Stimulated activated CD4-positive, alpha-beta T cell treated with anti-CD3 and anti-CD28 coated beads, Interleukin-1b, Interleukin-23, amount 100 ng/mL, for 1 hour (primary cell): ENCODE data around the gene C4orf54.

Source experiments
- DNase-seq, 2 donors: peaks; one replicate each; pipeline ENCODE4 v3.0.0-alpha.2; 2020; ENCODE audit warnings: low read depth in 2 of 2

C4orf54 gene

DNA sequence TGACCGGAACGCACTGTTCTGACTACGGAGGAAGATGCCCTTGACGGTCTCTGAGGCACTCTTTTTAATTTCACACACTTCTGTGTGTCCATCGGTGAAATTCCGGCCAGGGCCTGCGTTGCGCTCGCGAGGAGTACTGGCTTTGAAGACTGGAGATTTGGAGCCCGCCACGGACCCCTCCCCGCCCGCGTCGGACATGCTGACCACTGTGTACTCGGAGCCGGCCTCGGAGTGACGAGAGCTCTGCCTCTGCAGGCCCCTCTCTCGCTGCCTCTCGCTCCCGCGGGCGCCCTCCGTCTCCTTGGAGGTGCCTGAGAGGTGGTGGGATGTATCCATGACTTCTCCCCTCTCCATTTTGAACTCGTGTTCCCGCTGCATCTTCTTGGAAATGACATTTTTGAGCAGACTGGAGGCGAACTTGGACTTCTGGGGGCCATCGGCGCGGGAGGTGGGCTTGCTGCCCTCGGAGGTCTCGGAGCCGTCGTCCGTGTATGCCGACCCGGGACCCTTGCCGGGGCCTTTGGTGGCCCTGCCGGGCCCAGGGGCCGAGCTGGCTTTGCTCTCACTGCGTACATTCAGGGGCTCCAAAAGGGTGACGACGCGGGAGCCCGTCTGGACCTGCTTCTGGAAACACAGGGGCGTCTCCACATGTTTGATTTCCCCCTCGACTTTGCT lies 5.7 kb downstream of the C4orf54 start:
- no peak for DNase-seq

DNA sequence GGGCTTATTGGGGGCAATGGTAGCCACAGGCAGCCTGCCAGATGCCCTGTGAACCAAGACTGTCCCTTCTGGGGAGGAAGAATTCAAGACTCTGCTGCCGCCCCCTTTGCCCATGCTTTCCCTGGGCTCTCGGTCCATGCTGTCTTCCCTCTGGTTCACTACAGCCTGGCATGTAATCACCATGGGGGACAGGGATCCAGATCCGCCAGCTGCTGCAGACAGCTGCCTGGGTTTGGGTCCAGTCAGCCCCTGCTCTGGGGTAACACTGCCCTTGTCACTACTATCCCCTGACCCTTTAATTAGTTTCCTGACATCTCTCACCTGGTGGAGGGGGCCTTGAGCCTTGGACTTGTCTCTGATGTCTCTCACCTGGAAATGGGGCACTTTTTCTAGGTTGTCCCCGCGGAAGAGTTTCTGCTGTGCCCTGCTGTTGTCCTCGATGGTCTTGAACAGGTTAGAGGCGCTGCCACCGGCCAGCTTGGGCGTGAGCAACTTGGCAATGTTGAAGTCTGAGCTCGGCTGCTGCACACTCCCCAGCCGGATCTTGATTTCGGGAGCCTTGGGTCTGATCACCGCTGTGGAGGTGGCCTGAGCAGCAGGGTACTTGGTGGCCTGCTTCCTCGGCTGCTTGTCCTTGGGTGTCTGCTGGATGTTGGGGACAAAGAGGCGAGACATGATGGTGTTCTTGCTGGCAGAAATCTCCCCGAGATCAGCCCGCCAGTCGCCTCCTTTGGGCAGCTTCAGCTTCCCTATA lies 6.4 kb downstream of the C4orf54 start:
- DNase-seq: no peak

DNA sequence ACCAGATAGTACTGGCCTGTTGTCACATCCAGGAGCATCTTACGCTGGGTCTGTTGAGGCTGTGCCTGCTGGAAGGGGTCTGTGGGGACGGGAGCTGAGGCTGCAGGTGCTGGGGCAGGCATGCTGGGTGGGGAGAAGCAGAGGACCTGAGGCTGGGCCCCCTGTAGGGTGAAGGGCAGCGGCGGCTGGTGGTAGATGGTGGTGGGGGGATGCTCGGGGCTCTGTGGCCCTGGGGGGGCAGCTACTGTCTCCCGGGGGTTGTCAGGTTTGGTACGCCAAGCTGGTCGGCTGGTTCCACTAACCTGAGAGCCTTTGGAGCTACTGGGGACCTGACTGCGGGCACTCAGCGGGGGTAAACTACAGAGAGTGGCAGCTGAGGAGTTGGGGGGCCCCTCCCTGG lies 7.8 kb downstream of the C4orf54 start:
- DNase-seq: no peak

DNA sequence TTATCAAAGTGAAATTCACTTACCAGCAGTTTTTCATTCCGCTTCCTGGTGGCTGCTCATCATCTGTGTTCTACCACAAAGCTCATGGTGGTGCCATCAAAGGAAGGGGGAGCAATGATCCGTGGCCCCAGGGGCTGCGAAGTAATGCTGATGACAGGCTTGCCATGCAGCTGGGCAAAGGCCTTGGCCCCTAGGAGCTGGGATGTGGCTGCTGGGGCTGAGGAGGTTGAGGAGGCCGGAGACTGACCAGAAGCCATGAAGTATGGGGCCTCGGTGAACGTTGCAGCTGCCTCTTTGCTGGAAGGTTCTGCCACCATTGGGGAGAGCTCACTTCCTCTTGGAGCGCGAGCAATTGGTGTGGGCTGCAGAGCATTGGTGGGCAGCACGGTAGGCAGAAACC lies 8.4 kb downstream of the C4orf54 start:
- DNase-seq: no peak

DNA sequence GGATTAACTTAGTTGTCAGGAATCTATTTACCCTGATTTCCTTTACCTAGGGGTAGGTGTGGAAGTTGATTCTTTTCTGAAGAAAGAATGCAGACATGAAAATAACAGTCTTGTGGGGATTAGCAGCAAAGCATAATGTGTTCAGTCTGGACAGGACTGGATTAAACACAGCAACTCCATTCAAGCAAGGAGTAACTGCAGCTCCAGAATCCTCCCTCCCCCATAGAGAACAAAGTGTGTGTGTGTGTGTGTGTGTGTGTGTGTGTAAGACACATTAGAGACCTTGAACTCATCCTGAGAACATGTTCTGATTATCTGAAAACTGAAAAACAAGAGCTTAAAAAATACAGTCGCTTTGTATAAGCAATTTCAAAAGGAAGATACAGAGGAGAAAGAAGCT lies 9.3 kb downstream of the C4orf54 start:
- no peak for DNase-seq

DNA sequence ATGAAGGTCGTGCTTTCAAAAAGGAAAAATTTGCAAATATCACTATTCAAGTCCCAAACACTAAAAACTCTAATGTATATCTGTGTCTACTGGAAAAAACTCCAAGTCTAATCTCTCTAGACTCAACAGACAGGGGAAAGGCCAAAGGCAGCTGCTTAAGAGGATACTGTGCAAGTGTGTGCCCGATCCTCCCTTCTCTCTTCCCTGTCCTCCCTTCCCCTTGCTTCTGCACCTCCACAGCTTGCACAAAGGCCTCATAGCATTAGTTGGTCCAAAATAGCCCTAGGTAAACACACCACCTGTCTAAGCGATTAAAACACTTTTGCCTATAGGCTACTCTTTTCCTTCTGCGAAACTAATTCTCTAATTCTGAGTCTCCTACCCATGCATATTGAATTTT lies 10.6 kb downstream of the C4orf54 start:
- no peak for DNase-seq

DNA sequence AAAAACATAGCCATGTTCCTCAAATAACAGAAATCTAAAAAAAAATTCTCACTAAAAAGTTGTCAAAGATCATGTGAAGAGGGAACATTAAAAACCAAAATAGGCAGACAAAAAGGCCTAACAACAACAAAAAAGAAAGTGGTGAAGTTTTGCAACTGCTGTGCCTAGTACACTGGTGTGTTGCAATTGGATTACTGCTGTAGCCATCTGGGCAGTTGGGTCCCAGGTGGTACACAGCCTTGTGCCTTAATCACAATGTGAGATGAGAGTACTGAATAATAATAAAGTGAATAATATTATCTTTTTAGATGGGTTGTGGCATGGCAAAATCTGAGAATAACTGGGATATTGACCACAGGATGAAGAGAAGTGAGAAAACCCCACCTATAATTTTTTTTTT lies 12.0 kb downstream of the C4orf54 start:
- DNase-seq: no peak

DNA sequence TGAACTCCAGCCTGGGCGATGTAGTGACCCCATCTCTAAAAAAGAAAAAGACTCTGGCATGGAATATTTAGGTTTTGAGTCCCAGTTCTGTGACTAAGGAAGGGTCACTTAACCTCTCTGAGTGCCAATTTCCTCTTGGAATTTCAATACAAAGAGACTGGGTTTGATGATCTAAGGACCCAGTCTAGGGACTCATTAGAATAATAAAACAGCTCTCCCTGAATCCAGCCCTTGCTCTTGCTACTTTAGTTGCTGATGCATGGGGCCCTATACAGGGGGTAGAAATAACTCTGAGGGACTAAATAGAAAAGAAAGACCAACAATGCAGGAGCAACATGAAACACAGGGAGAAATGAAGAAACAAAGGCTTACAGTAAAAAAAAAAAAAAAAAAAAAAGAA lies 12.6 kb downstream of the C4orf54 start:
- DNase-seq: no peak

DNA sequence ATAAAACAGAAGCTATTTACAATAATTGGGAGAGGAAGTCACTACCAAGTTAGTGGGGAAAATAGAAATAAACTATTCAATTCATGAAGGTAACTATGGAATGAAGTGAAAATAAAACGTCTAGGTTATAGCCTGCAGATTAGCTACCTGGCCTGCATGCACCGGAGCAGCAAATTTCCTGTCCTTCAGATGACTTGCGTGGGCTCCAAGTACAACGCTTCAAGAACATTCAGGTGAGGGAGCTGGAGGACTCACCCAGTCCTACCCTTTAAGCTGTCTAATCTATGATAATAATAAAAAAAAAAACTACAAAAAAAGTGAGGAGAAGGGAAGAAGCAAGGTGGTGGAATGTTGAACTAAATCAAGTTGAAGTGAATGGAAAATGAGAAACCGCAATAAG lies 13.2 kb downstream of the C4orf54 start:
- DNase-seq: no peak

DNA sequence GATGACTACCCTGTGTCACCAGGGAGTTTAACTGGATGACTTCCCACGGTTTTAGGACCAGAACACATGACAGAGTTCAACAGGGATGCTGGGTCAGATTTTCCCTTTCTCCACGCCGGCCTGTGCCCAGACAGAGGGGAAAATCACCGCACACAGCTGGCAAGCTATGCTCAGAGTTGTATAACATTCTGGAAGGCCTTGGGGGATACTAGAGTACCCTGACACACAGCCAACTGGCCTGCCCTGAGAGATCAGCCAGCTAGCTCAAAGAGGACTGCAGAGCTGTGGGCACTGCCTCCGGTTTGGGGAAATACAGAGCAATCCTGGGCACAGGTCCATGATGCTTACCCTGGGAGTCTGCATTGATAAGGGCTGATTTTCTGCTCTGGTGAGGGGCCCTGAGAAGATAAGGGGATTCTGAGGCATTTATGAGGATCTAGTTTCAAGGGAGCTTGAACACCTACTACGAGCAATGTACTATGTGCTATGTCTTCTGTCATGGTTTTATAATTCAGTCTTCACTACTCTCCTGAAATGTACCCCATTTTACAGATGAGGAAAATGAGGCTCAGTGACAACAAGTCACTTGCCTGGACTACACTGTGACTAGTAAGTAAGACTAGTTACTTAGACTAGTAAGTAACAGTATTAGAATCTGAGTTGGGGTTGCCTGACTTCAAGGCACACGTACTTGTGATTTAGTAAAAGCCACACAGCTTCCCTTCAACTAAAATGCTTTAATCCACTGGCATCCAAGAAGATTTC lies 14.7 kb downstream of the C4orf54 start:
- no peak for DNase-seq

DNA sequence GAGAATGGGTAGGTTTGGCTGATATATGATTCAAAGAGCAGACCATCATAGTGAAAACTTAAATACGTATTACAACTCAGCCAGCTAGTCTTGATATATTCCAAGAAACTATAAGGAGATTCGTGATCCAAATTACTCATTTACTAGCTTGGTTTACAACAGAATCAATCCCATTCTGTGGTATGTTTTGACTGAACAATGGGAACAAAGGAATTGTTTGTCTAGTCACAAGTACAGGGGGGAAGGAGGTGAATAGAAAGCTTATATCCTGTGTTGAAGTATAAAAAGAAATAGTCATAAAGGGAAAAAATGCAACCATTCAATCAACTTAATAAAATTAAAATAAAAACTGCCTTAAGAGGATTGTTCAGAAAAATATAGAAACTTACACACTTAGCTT lies 17.0 kb downstream of the C4orf54 start:
- DNase-seq: no peak

DNA sequence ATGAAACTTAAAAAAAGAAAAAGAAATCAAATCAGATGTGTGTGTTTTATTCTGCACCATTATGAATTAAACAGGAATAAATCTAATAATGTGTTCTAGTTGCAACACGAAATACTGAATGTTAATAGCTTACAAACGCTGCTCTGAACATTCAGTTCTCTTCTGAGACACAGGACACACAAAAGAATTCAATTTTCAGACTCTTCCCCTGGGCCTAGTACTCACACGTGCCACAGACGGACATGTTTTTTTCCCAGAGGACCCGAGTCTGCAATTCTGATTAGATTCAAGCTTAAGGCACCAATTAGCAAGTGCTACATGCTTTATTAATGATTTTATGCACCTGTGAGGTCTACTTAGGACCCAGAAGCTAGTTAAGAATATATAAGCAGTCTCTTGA lies 20.5 kb downstream of the C4orf54 start:
- DNase-seq: no peak

DNA sequence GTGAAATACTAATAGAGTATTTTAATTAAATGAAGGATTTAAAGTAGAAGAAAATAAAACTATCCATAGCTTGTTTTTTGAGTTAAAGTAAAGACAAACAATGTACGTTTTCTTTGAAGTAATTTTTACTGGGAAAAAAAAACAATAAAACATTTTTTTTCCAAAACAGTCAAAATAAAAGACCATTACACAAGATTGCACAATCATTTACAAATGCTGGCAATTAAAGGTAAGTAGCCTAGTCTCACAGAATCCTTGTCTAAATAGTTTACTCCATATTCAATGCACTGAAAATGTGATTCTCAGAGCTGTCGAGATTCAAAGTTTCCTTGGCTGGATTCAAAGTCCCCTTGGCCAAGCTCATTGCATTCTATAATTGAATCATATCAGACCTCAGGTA lies 21.2 kb downstream of the C4orf54 start:
- no peak for DNase-seq

DNA sequence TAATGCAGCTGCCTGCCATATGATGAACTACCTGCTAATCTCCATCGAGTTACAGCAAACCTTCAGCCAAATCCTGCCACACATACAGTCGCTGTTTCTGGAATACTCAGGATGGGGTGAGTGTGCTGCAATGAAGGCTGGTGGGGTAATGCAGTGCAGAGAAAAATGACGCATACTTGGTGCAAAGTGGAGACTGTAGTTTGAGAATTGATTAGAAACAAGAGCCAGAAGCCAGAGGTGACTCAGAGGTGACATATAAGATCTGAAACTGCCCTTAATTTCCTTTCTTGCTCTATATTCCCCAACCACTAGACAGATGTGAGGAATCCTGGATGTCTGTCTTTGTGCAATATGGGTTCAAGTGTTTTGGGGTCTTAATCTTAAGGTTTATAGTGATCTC lies 22.0 kb downstream of the C4orf54 start:
- DNase-seq: no peak

DNA sequence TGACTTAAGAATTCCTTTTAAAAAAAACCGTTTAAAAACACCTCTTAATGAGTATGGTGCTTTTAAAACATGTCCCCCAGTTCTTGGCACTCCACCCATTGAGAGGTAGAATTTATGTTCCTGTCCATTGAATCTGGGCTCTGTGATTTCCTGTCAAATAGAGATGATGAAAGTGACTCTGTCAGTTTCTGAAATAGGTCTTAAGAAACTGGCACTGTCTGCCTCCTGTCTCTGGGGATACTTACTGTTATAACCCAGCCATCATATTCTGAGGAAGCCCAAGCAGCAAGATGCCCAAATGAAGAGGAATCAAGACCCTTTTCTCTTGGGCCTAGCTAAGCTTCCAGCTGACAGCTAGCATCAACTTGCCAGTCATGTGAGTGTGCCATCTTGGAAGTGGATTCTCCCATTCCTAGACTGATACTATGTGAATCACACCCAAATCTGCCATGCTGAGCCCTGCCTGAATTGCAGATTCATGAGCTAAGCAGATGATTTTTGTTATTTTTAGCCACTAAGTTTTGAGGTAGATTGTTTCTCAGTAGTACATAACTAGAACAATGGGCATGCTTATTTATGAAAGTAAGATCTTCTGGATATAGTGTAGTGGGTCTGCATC lies 22.8 kb downstream of the C4orf54 start:
- DNase-seq: no peak

DNA sequence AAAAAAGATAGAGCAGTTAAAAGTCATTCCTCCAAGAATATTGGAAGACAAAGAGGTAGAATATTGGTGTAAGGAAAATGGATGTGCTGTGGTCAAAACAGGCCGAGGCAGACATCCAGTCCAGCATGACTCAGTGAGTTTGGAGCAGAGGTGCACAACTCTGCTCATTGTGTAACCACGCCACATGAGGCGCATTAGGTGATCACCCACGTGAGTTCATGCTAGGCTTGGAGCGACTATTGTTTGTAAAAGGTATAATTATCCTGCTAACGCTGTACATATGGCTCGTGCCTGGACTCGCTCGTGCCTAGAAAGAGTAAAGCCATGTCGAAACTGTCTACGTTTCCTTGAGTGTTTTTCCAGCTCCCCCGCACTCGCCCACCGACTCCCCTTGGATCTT lies 23.9 kb downstream of the C4orf54 start:
- no peak for DNase-seq

DNA sequence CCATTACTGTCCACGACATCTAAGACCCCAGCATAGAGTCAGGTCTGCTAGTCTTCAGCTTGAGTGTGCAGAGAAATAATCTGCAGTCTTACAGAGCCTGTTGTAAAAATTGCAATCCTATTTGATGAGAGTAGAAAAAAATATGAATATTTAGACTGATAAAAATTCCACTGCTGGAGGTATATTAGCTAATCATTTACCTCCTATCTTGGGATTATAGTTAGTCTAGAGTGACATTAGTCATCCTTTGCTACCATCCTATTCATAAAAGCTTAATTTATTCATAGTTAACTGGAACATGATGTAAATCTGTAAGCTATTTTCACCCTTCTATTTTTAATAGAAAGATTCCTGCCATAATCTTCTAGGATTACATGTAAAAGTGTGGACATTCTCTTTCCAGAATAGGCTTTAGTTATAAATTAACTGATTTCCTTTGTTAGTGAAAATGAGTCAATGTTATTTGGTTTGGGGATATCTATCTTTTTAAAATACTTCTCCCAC lies 26.7 kb downstream of the C4orf54 start:
- DNase-seq: no peak

DNA sequence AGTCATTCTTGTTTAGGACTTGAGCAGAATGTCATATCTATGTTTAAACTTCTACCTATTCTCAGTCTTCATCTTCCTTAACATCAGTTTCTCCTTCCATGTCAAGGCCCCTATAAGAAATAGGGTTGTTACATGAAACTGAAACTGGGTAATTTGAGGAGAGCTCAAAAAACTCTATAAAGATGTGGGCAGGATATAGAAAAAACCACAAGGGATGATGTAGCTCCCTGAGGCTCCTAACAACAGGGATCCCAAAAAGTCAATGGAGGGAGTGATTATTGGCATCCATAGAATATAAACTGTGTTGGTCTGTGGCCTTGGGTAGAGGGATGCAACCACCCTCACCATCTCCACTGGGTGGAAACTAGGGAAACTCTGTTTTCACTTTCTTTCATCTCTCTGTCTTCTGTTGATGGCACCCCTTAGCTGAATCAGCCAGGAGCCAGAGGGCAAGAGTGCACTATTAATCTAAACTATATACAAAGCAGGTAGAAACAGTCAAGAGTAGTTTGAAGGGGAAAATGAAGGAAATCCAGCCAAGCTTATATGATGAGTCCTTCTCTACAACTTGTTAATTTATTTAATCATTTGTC lies 27.6 kb downstream of the C4orf54 start:
- no peak for DNase-seq

DNA sequence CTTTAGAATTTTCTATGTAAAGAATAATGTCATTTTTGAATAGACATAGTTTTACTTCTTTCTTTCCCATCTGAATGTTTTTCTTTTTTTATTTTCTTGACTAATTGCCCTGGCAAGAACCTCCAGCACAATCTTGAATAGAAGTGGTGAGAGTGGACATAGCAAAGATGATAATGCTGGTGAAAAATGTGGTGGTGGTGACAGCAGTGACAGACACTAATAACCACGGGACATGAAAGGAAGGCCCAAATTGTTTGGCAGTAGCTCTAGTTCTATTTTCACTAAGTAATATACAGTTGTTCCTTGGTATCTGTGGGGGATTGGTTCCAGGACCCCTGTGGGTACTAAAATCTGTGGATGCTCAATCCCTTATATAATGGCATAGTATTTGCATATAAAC lies 29.6 kb downstream of the C4orf54 start:
- no peak for DNase-seq

DNA sequence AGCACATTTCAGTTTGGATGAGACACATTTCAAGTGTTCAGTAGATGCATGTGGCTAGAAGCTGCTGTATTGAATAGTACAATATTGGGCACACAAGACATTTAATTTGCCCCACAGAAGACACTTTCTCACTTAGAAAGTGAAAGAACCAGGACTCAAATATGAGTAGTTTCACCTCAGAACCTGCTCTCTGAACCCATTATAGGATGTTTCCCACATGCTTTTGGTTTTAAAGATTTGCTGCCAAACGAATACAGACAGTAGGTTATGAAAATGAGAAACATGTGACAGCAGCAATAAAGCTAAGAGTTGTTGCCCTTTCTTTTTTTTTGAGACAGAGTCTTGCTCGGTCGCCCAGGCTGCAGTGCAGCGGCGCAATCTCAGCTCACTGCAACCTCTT lies 32.3 kb downstream of the C4orf54 start:
- no peak for DNase-seq

DNA sequence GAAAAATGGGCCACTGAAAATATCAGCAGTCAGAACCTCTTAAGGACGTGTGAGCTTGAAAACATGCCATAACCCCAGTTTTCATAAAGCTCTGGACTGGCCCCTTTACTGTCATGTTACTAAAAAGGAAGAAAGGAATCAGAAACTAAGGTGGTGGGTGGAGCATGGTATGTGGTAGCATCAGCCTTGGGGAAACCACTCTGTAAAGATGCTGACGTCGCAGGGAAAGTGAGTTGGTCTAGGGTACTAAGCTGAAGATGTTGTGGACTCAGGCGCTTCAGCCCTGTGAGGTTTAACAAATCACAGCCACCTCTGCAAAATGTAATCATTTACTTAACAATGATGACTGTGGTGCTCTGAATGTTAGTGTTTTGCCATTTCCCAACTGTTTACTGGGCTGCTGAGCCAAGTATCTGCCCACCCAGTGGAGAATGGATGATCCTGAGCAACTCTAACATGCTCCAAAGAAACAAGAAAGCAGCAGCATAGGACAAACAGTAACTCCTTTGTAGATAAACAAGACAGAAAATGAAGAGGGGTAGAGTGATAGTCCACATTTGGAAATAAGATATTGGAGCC lies 33.4 kb downstream of the C4orf54 start:
- DNase-seq: no peak

DNA sequence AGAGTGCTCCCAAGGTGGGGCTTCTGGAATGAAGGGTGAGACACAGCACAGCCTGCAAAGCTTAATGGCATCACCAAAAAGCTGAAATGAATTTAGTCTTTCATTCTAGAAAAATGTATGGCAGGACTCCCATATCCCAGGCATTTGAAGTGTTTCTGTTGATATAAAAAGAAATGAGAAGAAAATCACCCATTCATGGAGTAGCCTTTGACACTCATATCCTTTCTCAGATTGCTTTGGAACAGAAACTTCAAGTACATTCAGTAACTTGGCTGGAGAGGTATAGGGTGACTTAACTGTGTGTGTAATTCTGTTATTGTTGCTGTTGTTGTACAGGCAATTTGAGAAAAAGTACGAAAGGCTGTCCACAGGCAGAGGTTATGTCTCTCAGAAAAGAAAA lies 35.3 kb downstream of the C4orf54 start:
- DNase-seq: no peak
